OCI-LY1 (cell line): ENCODE results near the gene FERMT3.
A peak's percentile ranks its signal among the peaks of the same experiment; 100 is the strongest.

Source experiments
- H2AFZ ChIP-seq: fragments of 200-600 bp; sonication (generic), shearing (Covaris generic); 2 replicates; pipeline ENCODE4 v1.6.0; 2014; ENCODE audit warnings: antibody characterized with exemption, mild to moderate bottlenecking, low read length
- H3F3A ChIP-seq: fragments of 200-600 bp; sonication (generic), shearing (Covaris generic); 2 replicates; pipeline ENCODE4 v1.6.0; 2014; ENCODE audit warnings: mild to moderate bottlenecking, antibody characterized with exemption, low read length, moderate library complexity; ENCODE audit not compliant: insufficient read depth
- H3K27ac ChIP-seq: fragments of 200-600 bp; sonication (generic); 2 replicates; pipeline ENCODE4 v1.5.1; 2014; ENCODE audit warnings: low read length, mixed run types, mild to moderate bottlenecking, low read depth; ENCODE audit not compliant: poor library complexity, severe bottlenecking
- H3K27me3 ChIP-seq: fragments of 200-600 bp; sonication (generic); 2 replicates; pipeline ENCODE4 v1.6.0; 2014; ENCODE audit warnings: antibody characterized with exemption, mild to moderate bottlenecking, low read length, moderate library complexity; ENCODE audit not compliant: insufficient read depth
- H3K36me3 ChIP-seq: fragments of 200-600 bp; sonication (generic); 2 replicates; pipeline ENCODE4 v1.6.1; 2014; ENCODE audit warnings: mild to moderate bottlenecking, antibody characterized with exemption, low read length, moderate library complexity, mixed read lengths; ENCODE audit not compliant: insufficient read depth
- H3K4me1 ChIP-seq: fragments of 200-600 bp; sonication (generic); 2 replicates; pipeline ENCODE4 v1.5.1; 2014; ENCODE audit warnings: mild to moderate bottlenecking, low read length, moderate library complexity; ENCODE audit not compliant: insufficient read depth, severe bottlenecking
- H3K4me2 ChIP-seq: fragments of 200-600 bp; sonication (generic), shearing (Covaris generic); 2 replicates; pipeline ENCODE4 v1.6.1; 2014; ENCODE audit warnings: low read length
- H3K4me3 ChIP-seq: fragments of 200-600 bp; sonication (generic); 2 replicates; pipeline ENCODE4 v1.5.1; 2014; ENCODE audit warnings: low read length, low read depth, mild to moderate bottlenecking, mixed read lengths; ENCODE audit not compliant: poor library complexity, severe bottlenecking
- H3K79me2 ChIP-seq: fragments of 200-600 bp; shearing (Covaris generic); 2 replicates; pipeline ENCODE4 v1.6.1; 2016; ENCODE audit warnings: mixed run types, low read length, mixed read lengths; ENCODE audit not compliant: insufficient read depth
- H3K9ac ChIP-seq: fragments of 200-600 bp; sonication (generic), shearing (Covaris generic); 2 replicates; pipeline ENCODE4 v1.6.1; 2014; ENCODE audit warnings: mild to moderate bottlenecking, low read length, mixed read lengths
- H3K9me2 ChIP-seq: fragments of 200-600 bp; sonication (generic), shearing (Covaris generic); 2 replicates; pipeline ENCODE4 v1.6.1; 2014; ENCODE audit warnings: low read depth, mild to moderate bottlenecking, low read length, mixed read lengths
- H3K9me3 ChIP-seq: fragments of 200-600 bp; shearing (Covaris generic); 2 replicates; pipeline ENCODE4 v1.6.1; 2014; ENCODE audit warnings: low read length, mixed read lengths
- H4K20me1 ChIP-seq: fragments of 200-600 bp; sonication (generic), shearing (Covaris generic); 2 replicates; pipeline ENCODE4 v1.6.0; 2016; ENCODE audit warnings: mild to moderate bottlenecking, low read length; ENCODE audit not compliant: insufficient read depth
- EZH2 ChIP-seq: fragments of 200-600 bp; sonication (generic), shearing (Covaris generic); IDR thresholded peaks from 2 replicates; pipeline ENCODE4 v1.8.0; 2017; ENCODE audit warnings: borderline replicate concordance, mixed run types, mild to moderate bottlenecking, antibody characterized with exemption, low read length, moderate library complexity, mixed read lengths
- TF ChIP-seq, protein P1 (sequence below): fragments of 200-600 bp; sonication (generic), shearing (Covaris generic); IDR thresholded peaks from 2 replicates; pipeline ENCODE4 v1.5.1; 2017; ENCODE audit warnings: mild to moderate bottlenecking, antibody characterized with exemption, low read length, moderate library complexity, mixed read lengths

The FERMT3 gene

GRCh38 chr11:64241241-64241490, 34.6 kb downstream of the FERMT3 start:
- H4K20me1 ChIP-seq = no peaks in the 10 kb centered on the region
- H3K27ac ChIP-seq = peak overlapping the region; percentile 98
- H3K27me3 ChIP-seq = no peaks in the 10 kb centered on the region
- peak overlapping the region; percentile 93 for H3K9ac ChIP-seq
- H3K4me1 ChIP-seq = peaks cover 71% of the 10 kb centered on the region
- no peak overlapping the region for H2AFZ ChIP-seq
- peaks cover 18% of the 10 kb centered on the region; the same call in 1 of the 2 replicates for H3F3A ChIP-seq
- H3K36me3 ChIP-seq = peaks cover 31% of the 10 kb centered on the region; the same call in 1 of the 2 replicates
- no peaks in the 10 kb centered on the region; the same call in 1 of the 2 replicates for H3K79me2 ChIP-seq
- no peaks in the 10 kb centered on the region for H3K9me2 ChIP-seq
- no peak for TF ChIP-seq EZH2
- TF ChIP-seq, protein P1, sequence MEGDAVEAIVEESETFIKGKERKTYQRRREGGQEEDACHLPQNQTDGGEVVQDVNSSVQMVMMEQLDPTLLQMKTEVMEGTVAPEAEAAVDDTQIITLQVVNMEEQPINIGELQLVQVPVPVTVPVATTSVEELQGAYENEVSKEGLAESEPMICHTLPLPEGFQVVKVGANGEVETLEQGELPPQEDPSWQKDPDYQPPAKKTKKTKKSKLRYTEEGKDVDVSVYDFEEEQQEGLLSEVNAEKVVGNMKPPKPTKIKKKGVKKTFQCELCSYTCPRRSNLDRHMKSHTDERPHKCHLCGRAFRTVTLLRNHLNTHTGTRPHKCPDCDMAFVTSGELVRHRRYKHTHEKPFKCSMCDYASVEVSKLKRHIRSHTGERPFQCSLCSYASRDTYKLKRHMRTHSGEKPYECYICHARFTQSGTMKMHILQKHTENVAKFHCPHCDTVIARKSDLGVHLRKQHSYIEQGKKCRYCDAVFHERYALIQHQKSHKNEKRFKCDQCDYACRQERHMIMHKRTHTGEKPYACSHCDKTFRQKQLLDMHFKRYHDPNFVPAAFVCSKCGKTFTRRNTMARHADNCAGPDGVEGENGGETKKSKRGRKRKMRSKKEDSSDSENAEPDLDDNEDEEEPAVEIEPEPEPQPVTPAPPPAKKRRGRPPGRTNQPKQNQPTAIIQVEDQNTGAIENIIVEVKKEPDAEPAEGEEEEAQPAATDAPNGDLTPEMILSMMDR = no peak
- peak overlapping the region; percentile 91 for H3K4me2 ChIP-seq
- H3K9me3 ChIP-seq = no peaks in the 10 kb centered on the region
- peak overlapping the region; percentile 77 for H3K4me3 ChIP-seq

DNA sequence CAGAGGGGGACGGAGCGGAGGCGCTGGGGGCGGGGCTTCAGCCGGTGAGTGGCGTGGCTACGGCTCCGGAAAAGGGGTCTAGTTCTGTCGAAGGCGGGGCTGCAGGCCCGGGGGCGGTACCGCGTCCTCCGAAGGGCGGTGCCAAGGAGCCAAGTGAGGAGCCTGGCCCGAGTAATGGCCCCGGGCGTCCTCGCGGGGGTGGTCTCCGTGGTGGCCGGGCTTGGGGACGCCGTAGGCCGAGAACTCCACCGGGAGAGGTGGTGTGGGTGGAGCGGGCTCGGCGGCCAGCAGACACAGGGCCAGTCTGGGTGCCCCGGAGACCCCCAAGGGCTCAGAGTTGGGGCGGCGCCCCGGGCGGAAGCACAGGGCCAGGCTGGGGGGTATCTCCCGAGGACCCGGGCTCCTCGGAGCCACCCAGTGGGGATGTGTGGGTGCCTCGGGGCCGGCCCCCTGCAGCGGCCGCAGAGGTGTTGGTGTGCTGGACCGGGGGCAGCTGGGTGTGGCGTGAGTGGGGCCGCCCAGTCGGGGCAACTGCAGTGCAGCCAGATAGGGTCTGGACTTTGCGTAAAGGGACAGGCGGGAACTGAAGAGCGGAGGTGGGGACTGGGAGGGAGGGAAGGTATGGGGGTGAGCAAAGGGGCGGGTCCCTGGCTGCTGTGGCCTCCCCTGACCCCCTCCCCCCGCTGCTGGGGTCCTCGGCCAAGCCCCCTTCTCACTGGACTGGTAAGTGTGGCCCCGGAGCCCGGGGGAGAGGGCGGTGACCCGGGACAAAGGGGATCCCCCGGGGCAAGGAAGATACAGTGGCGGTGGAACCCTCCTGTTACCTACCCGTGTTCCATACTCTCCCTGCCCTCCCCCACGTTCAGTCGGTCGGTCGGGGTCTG, 35.2 kb downstream of the FERMT3 start:
- Histone ChIP-seq H3K27me3 (no peaks in the 10 kb centered on the region), H3K9me3 (no peaks in the 10 kb centered on the region), H3K4me3 (peak overlapping the region; percentile 77), H3K36me3 (peaks cover 31% of the 10 kb centered on the region; the same call in 1 of the 2 replicates), H3K4me2 (peak overlapping the region; percentile 91), H3K9me2 (no peaks in the 10 kb centered on the region), H3K9ac (peak overlapping the region; percentile 89), H3K4me1 (peaks cover 70% of the 10 kb centered on the region), H3K79me2 (no peaks in the 10 kb centered on the region; the same call in 1 of the 2 replicates), H3F3A (peaks cover 18% of the 10 kb centered on the region; the same call in 1 of the 2 replicates), H4K20me1 (no peaks in the 10 kb centered on the region), H3K27ac (peak overlapping the region; percentile 73), H2AFZ (no peak overlapping the region)
- TF ChIP-seq, protein P1 = no peak
- no peak for TF ChIP-seq EZH2

- Histone ChIP-seq H3K36me3 (peaks cover 30% of the 10 kb centered on the region; the same call in 1 of the 2 replicates), H3F3A (peaks cover 12% of the 10 kb centered on the region; the same call in 1 of the 2 replicates), H4K20me1 (no peaks in the 10 kb centered on the region), H3K4me2 (no peak overlapping the region), H3K9me2 (no peaks in the 10 kb centered on the region), H3K9ac (no peak overlapping the region; the same call in 1 of the 2 replicates), H2AFZ (no peak overlapping the region), H3K27me3 (no peaks in the 10 kb centered on the region), H3K79me2 (no peaks in the 10 kb centered on the region; the same call in 1 of the 2 replicates), H3K9me3 (no peaks in the 10 kb centered on the region), H3K4me3 (no peak overlapping the region), H3K4me1 (peaks cover 70% of the 10 kb centered on the region), H3K27ac (peak overlapping the region; percentile 73)
- TF ChIP-seq, protein P1 = no peak
- no peak for TF ChIP-seq EZH2
Measured at GRCh38 chr11:64243236-64243854, 36.8 kb downstream of the FERMT3 start.
